ENCODE results near the gene SLC35A3. TPM values are rescaled to one million over a fixed set of nuclear protein-coding genes. Genes with fewer than 3 reads are reported as not detected.

Gene SLC35A3
- total and polyA plus RNA-seq, 9 of the 15 experiments (the other 6 are each of a cell fraction or from before 2014, with no cell fraction given), result 3.5 to 21.7 (median 13.2) TPM

DNA sequence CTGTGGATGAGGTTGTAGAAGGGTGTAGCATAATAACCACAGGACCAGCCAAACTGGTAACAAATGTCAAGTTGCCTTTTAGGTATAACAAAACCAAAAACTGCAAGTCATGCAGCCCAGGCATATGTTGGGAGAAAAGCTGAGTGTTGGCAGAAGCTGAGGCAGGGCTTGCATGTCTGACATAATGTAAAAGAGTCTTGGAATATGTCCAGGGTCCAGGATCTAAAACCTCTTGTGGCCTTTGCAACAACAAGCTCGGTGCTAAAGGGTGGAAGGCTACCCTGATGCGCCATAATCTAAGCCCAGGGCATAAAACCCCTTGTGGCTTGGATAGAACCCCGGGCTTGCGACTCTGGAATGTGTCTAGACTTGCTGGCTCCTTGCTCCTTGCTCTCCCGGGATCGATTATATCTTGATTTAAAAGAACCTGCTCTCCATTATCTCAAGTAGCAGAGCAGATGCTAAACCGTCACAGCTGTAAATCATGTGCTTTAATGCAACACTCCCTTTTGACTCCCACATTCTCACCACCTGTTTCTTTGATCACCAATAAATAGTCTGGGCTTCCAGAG lies 26.5 kb upstream of the SLC35A3 start (continued):
- TF ChIP-seq, protein P1, sequence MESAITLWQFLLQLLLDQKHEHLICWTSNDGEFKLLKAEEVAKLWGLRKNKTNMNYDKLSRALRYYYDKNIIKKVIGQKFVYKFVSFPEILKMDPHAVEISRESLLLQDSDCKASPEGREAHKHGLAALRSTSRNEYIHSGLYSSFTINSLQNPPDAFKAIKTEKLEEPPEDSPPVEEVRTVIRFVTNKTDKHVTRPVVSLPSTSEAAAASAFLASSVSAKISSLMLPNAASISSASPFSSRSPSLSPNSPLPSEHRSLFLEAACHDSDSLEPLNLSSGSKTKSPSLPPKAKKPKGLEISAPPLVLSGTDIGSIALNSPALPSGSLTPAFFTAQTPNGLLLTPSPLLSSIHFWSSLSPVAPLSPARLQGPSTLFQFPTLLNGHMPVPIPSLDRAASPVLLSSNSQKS (CRISPR knock-in tag; IDR thresholded peaks at IDR 0.05), result no peak
- TF ChIP-seq LEF1 (IDR thresholded peaks at IDR 0.05) (peak; percentile 41), ZNF778 (CRISPR knock-in tag; IDR thresholded peaks at IDR 0.05) (no peak), ZNF699 (CRISPR knock-in tag; IDR thresholded peaks at IDR 0.05; ENCODE audit: insufficient replicate concordance) (no peak), DPF2 (IDR thresholded peaks at IDR 0.05) (peak; percentile 74), HIVEP1 (CRISPR knock-in tag; IDR thresholded peaks at IDR 0.05) (no peak), TEAD2 (tag; IDR thresholded peaks at IDR 0.05) (no peak), ZBTB1 (CRISPR knock-in tag; IDR thresholded peaks at IDR 0.05; ENCODE audit: borderline replicate concordance, low read depth) (no peak), BMI1 (IDR thresholded peaks at IDR 0.05; ENCODE audit: low read length) (no peak), KLF16 (IDR thresholded peaks at IDR 0.05) (peak; percentile 88)
- TF ChIP-seq, protein P2, sequence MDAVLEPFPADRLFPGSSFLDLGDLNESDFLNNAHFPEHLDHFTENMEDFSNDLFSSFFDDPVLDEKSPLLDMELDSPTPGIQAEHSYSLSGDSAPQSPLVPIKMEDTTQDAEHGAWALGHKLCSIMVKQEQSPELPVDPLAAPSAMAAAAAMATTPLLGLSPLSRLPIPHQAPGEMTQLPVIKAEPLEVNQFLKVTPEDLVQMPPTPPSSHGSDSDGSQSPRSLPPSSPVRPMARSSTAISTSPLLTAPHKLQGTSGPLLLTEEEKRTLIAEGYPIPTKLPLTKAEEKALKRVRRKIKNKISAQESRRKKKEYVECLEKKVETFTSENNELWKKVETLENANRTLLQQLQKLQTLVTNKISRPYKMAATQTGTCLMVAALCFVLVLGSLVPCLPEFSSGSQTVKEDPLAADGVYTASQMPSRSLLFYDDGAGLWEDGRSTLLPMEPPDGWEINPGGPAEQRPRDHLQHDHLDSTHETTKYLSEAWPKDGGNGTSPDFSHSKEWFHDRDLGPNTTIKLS (IDR thresholded peaks at IDR 0.05; ENCODE audit: borderline replicate concordance, low read depth), result peak; percentile 46; the same call in 1 of the 2 replicates
- TF ChIP-seq, protein P3, sequence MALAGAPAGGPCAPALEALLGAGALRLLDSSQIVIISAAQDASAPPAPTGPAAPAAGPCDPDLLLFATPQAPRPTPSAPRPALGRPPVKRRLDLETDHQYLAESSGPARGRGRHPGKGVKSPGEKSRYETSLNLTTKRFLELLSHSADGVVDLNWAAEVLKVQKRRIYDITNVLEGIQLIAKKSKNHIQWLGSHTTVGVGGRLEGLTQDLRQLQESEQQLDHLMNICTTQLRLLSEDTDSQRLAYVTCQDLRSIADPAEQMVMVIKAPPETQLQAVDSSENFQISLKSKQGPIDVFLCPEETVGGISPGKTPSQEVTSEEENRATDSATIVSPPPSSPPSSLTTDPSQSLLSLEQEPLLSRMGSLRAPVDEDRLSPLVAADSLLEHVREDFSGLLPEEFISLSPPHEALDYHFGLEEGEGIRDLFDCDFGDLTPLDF (CRISPR knock-in tag; IDR thresholded peaks at IDR 0.05), result no peak
- TF ChIP-seq, protein P4, sequence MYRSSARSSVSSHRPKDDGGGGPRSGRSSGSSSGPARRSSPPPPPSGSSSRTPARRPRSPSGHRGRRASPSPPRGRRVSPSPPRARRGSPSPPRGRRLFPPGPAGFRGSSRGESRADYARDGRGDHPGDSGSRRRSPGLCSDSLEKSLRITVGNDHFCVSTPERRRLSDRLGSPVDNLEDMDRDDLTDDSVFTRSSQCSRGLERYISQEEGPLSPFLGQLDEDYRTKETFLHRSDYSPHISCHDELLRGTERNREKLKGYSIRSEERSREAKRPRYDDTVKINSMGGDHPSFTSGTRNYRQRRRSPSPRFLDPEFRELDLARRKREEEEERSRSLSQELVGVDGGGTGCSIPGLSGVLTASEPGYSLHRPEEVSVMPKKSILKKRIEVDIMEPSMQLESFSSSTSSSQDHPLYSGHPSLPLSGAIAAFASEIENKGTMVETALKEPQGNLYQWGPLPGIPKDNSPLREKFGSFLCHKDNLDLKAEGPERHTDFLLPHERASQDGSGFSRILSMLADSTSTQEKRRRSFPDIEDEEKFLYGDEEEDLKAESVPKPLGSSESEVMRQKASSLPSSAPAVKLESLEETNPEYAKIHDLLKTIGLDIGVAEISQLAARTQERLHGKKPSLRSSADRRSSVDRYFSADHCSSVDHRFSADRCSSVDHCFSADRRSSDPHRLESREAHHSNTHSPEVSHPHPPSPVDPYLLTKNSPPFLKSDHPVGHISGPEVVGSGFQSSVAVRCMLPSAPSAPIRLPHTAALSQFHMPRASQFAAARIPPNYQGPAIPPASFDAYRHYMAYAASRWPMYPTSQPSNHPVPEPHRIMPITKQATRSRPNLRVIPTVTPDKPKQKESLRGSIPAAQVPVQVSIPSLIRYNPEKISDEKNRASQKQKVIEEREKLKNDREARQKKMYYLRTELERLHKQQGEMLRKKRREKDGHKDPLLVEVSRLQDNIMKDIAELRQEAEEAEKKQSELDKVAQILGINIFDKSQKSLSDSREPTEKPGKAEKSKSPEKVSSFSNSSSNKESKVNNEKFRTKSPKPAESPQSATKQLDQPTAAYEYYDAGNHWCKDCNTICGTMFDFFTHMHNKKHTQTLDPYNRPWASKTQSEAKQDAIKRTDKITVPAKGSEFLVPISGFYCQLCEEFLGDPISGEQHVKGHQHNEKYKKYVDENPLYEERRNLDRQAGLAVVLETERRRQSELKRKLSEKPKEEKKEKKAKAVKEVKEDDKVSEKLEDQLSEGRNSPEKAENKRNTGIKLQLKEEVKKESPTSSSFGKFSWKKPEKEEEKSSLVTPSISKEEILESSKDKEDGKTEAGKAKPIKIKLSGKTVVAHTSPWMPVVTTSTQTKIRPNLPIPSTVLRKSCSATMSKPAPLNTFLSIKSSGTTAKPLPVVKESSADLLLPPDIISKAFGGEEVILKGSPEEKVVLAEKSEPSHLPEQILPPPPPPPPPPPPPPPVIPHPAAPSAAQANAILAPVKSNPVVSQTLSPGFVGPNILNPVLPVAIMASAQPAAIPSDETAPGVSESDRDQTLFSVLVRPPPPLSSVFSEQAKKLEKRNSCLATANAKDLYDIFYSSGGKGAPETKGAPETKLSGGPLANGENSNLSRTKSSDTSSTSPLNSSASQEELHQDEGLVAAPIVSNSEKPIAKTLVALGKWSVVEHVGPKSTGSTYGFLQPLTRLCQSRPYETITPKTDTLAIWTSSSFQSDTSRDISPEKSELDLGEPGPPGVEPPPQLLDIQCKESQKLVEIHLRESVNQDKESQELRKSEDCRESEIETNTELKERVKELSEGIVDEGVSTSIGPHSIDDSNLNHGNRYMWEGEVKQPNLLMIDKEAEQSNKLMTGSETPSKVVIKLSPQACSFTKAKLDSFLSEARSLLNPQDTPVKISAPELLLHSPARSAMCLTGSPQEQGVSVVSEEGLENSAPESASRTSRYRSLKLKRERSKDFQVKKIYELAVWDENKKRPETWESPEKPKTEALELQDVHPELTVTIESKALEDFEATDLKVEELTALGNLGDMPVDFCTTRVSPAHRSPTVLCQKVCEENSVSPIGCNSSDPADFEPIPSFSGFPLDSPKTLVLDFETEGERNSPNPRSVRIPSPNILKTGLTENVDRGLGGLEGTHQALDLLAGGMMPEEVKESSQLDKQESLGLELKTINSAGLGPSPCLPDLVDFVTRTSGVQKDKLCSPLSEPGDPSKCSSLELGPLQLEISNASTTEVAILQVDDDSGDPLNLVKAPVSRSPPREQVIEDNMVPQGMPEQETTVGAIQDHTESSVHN (IDR thresholded peaks at IDR 0.05; ENCODE audit: borderline replicate concordance in 1 of 2, low read depth in 1 of 2), result peak in 1 of 2 experiments; percentile 60; a peak in 1 of 4 replicates
